Endothelial cell of umbilical vein (primary cell): ENCODE results near the gene ARL5C. TPM values are rescaled to one million over a fixed set of nuclear protein-coding genes. Genes with fewer than 3 reads are reported as not detected.

Experiments used
- BruUV-seq: library from RNA; stranded (reverse); fragments of 400-500 nt; replicated peaks from 2 replicates; lab custom pipeline; 2021; lab: Mats Ljungman, UMichigan
- CTCF ChIA-PET: fragments of 300-600, 350-600 bp; sonication (Branson Sonifier 250); formaldehyde crosslinking; loops from one replicate; lab custom pipeline; 2021; ENCODE audit warnings: antibody characterized with exemption, inconsistent platforms; lab: Charles Lee
- POLR2A ChIA-PET: fragments of 300-600, 350-600 bp; sonication (Branson Sonifier 250); formaldehyde crosslinking; loops from one replicate; lab custom pipeline; 2021; ENCODE audit warnings: antibody characterized with exemption, inconsistent platforms; lab: Charles Lee
- DNase-seq: peaks from one replicate; pipeline ENCODE4 v3.0.0-alpha.2; 2011; ENCODE audit warnings: low read depth, low spot score
- FAIRE-seq: peaks from 2 replicates; lab custom pipeline; 2011; peaks lifted over from hg19 to GRCh38; lab: Jason Lieb, UNC
- H2AFZ ChIP-seq: 2 replicates; pipeline ENCODE4 v1.6.0; 2012; ENCODE audit warnings: low read depth, low read length, control low read depth, inconsistent platforms
- H3K27ac ChIP-seq: 2 replicates; pipeline ENCODE4 v1.5.1; 2011; ENCODE audit warnings: low read depth, mild to moderate bottlenecking, control low read depth, low read length, moderate library complexity; ENCODE audit not compliant: insufficient read depth
- H3K27me3 ChIP-seq, 2 experiments: 2 replicates each; pipeline versions ENCODE4 v1.6.0 to v1.6.1; 2011; ENCODE audit warnings: low read length in 2 of 2, mixed read lengths in 1 of 2; ENCODE audit not compliant: control insufficient read depth in 2 of 2, insufficient read depth in 2 of 2
- H3K36me3 ChIP-seq, 2 experiments: 2 replicates in 1 of 2; 3 replicates in 1 of 2; pipeline ENCODE4 v1.5.1; 2011; ENCODE audit warnings: low read length in 2 of 2, mild to moderate bottlenecking in 1 of 2, moderate library complexity in 1 of 2; ENCODE audit not compliant: control insufficient read depth in 2 of 2, insufficient read depth in 2 of 2; ENCODE audit errors: extremely low read depth in 1 of 2
- H3K4me1 ChIP-seq: 3 replicates; pipeline ENCODE4 v1.5.1; 2011; ENCODE audit warnings: mild to moderate bottlenecking, low read length; ENCODE audit not compliant: control insufficient read depth, insufficient read depth; ENCODE audit errors: extremely low read depth
- H3K4me2 ChIP-seq: 2 replicates; pipeline ENCODE4 v1.6.1; 2011; ENCODE audit warnings: low read length, control low read depth, mixed read lengths; ENCODE audit not compliant: insufficient read depth
- H3K4me3 ChIP-seq, 3 experiments: fragments of 200-600 bp in 1 of 3; sonication (generic), shearing (Covaris generic) in 1 of 3; replicated peaks in 1 of 3; 2 replicates each; pipeline ENCODE4 v1.5.1; 2011 to 2016; ENCODE audit warnings: control low read depth in 3 of 3, low read length in 3 of 3, mild to moderate bottlenecking in 2 of 3, inconsistent platforms in 1 of 3, low read depth in 1 of 3, moderate library complexity in 1 of 3; ENCODE audit not compliant: insufficient read depth in 1 of 3
- H3K79me2 ChIP-seq: 2 replicates; pipeline ENCODE4 v1.6.0; 2012; ENCODE audit warnings: low read length, inconsistent platforms; ENCODE audit not compliant: control insufficient read depth, insufficient read depth
- H3K9ac ChIP-seq: replicated peaks from 2 replicates; pipeline ENCODE3; 2011; ENCODE audit warnings: low read length, control low read depth; ENCODE audit not compliant: insufficient read depth; ENCODE audit errors: extremely low read depth
- H3K9me1 ChIP-seq: replicated peaks from 3 replicates; pipeline ENCODE4 v1.6.0; 2011; ENCODE audit warnings: mild to moderate bottlenecking, low read length; ENCODE audit not compliant: control insufficient read depth, insufficient read depth; ENCODE audit errors: extremely low read depth
- H3K9me3 ChIP-seq: replicated peaks from 2 replicates; pipeline ENCODE4 v1.5.1; 2012; ENCODE audit warnings: low read length, inconsistent platforms; ENCODE audit not compliant: control insufficient read depth, insufficient read depth
- H4K20me1 ChIP-seq: replicated peaks from 2 replicates; pipeline ENCODE3; 2011; ENCODE audit warnings: mild to moderate bottlenecking, low read length; ENCODE audit not compliant: control insufficient read depth, insufficient read depth; ENCODE audit errors: extremely low read depth
- EZH2 ChIP-seq: IDR thresholded peaks from 2 replicates; pipeline ENCODE4 v1.6.1; 2012; ENCODE audit warnings: borderline replicate concordance, low read depth, mild to moderate bottlenecking, moderate library complexity, low read length, inconsistent platforms; ENCODE audit not compliant: severe bottlenecking
- FOS ChIP-seq: IDR thresholded peaks from 2 replicates; pipeline ENCODE4 v1.6.1; 2011; ENCODE audit warnings: mild to moderate bottlenecking, low read length, moderate library complexity, borderline replicate concordance; ENCODE audit not compliant: insufficient read depth
- GATA2 ChIP-seq: IDR thresholded peaks from 2 replicates; pipeline ENCODE4 v1.7.0; 2011; ENCODE audit warnings: low read depth, mild to moderate bottlenecking, moderate library complexity, mixed read lengths, low read length; ENCODE audit not compliant: insufficient read length, insufficient read depth
- JUN ChIP-seq: IDR thresholded peaks from 2 replicates; pipeline ENCODE4 v1.6.1; 2011; ENCODE audit warnings: borderline replicate concordance, low read depth; ENCODE audit not compliant: insufficient read length, insufficient read depth
- MYC ChIP-seq: IDR thresholded peaks from one replicate; pipeline ENCODE4 v1.6.1; 2011; ENCODE audit warnings: mild to moderate bottlenecking, low read depth, low read length
- POLR2A ChIP-seq: IDR thresholded peaks from 2 replicates; pipeline ENCODE4 v1.6.1; 2012; ENCODE audit warnings: low read depth, mild to moderate bottlenecking, control low read depth, low read length
- POLR2AphosphoS5 ChIP-seq: IDR thresholded peaks from 2 replicates; pipeline ENCODE4 v1.6.1; 2012; ENCODE audit warnings: low read depth, mild to moderate bottlenecking, control low read depth, low read length, moderate library complexity; ENCODE audit not compliant: insufficient read depth
- dilution Hi-C: fragments of 300-500 bp; cut with MboI; formaldehyde crosslinking; loops from one replicate; pipeline ENCODE4 v1.15.0; 2019; ENCODE audit warnings: low sequenced_read_pairs; ENCODE audit not compliant: extremely low pct_ligation_motif_present
- intact Hi-C: fragments of 100-400 bp; cut with micrococcal nuclease; formaldehyde crosslinking; loops from one replicate; pipeline ENCODE4 v1.10.0; 2022
- polyA plus RNA-seq, 4 experiments: library from polyadenylated mRNA; depleted of rRNA in 3 of 4; stranded (reverse) in 3 of 4; unstranded in 1 of 4; fragments of >200 nt; gene quantifications; 2 replicates each; pipeline versions ENCODE4 v1.2.1 to v1.2.3, GENCODE V29; 2011 to 2012; ENCODE audit warnings: missing spikeins in 1 of 4
- total RNA-seq: library from RNA; stranded (reverse); gene quantifications from 2 replicates; pipeline ENCODE4 v1.2.3, GENCODE V29; 2021
- TF ChIP-seq, protein P1 (sequence below): IDR thresholded peaks from 2 replicates; pipeline ENCODE4 v1.6.1; 2011; ENCODE audit not compliant: insufficient read depth, insufficient read length
- TF ChIP-seq, protein P2 (sequence below), 2 donors: IDR thresholded peaks; 1 replicate in 1 of 2; 2 replicates in 1 of 2; pipeline ENCODE4 v1.5.1; 2011; ENCODE audit warnings: low read length in 2 of 2, mild to moderate bottlenecking in 2 of 2, moderate library complexity in 2 of 2, control low read depth in 1 of 2, inconsistent platforms in 1 of 2, low read depth in 1 of 2; ENCODE audit not compliant: insufficient read depth in 1 of 2; ENCODE audit errors: extremely low read depth in 1 of 2

Gene ARL5C
- total and polyA plus RNA-seq, 2 donors (not counting 3 experiments of a cell fraction or from before 2014, with no cell fraction given): not detected

- Histone ChIP-seq H3K4me2 (no peak overlapping the region), H4K20me1 (no peaks in the 10 kb centered on the region), H3K9me1 (no peaks in the 10 kb centered on the region), H3K27ac (no peak overlapping the region), H3K36me3 (peaks cover 3 to 41% of the 10 kb centered on the region in 2 experiments), H3K4me1 (peaks cover 2% of the 10 kb centered on the region), H3K79me2 (no peaks in the 10 kb centered on the region), H2AFZ (no peak overlapping the region), H3K9ac (no peak overlapping the region), H3K4me3 (no peak overlapping the region), H3K9me3 (no peaks in the 10 kb centered on the region), H3K27me3 (no peaks in the 10 kb centered on the region)
- intact Hi-C loops: no loop called here
- FAIRE-seq: no peak
- CTCF ChIA-PET: interaction anchor here (0.6 to 1.5 kb wide), 6 partner anchors 9 to 61 kb away, joined by 3 to 13 read pairs (median 4); partner anchors contain the start of gene CACNB1
- no peak for DNase-seq
- dilution Hi-C loops: no loop called here
- no TSS peak for BruUV-seq
- POLR2A ChIA-PET: no interaction called here
- no peak for TF ChIP-seq MYC
- TF ChIP-seq JUN: no peak
- no peak for TF ChIP-seq EZH2
- TF ChIP-seq GATA2: no peak
- TF ChIP-seq, protein P1, sequence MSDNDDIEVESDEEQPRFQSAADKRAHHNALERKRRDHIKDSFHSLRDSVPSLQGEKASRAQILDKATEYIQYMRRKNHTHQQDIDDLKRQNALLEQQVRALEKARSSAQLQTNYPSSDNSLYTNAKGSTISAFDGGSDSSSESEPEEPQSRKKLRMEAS: no peak
- no peak for TF ChIP-seq FOS
- TF ChIP-seq POLR2A: no peak
- TF ChIP-seq POLR2AphosphoS5: no peak
Measured at GRCh38 chr17:39183720-39184119, 17.8 kb upstream of the ARL5C start.

GRCh38 chr17:39183045-39183444 is 17.1 kb upstream of the ARL5C start:
- no peaks in the 10 kb centered on the region for H4K20me1 ChIP-seq
- dilution Hi-C loops (no loop called here), intact Hi-C loops (no loop called here)
- no TSS peak for BruUV-seq
- POLR2A ChIA-PET: no interaction called here
- H3K9me1 ChIP-seq: no peaks in the 10 kb centered on the region
- no peak for FAIRE-seq
- H2AFZ ChIP-seq: no peak overlapping the region
- no peak overlapping the region for H3K4me3 ChIP-seq
- no peaks in the 10 kb centered on the region for H3K9me3 ChIP-seq
- no peaks in the 10 kb centered on the region for H3K27me3 ChIP-seq
- H3K4me1 ChIP-seq: peaks cover 6% of the 10 kb centered on the region
- no peak overlapping the region for H3K4me2 ChIP-seq
- no peak overlapping the region for H3K27ac ChIP-seq
- H3K9ac ChIP-seq: no peak overlapping the region
- TF ChIP-seq, protein P2, sequence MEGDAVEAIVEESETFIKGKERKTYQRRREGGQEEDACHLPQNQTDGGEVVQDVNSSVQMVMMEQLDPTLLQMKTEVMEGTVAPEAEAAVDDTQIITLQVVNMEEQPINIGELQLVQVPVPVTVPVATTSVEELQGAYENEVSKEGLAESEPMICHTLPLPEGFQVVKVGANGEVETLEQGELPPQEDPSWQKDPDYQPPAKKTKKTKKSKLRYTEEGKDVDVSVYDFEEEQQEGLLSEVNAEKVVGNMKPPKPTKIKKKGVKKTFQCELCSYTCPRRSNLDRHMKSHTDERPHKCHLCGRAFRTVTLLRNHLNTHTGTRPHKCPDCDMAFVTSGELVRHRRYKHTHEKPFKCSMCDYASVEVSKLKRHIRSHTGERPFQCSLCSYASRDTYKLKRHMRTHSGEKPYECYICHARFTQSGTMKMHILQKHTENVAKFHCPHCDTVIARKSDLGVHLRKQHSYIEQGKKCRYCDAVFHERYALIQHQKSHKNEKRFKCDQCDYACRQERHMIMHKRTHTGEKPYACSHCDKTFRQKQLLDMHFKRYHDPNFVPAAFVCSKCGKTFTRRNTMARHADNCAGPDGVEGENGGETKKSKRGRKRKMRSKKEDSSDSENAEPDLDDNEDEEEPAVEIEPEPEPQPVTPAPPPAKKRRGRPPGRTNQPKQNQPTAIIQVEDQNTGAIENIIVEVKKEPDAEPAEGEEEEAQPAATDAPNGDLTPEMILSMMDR (IDR thresholded peaks at IDR 0.05; ENCODE audit: extremely low read depth in 1 of 2, insufficient read depth in 1 of 2, low read depth in 1 of 2, low read length in 2 of 2): no peak
- TF ChIP-seq JUN (no peak), GATA2 (no peak), FOS (no peak), POLR2A (no peak), EZH2 (no peak), POLR2AphosphoS5 (no peak)
- TF ChIP-seq, protein P1: no peak
- H3K79me2 ChIP-seq: no peaks in the 10 kb centered on the region
- H3K36me3 ChIP-seq: peaks cover 3 to 41% of the 10 kb centered on the region in 2 experiments
- CTCF ChIA-PET: interaction anchor here (0.8 to 1.5 kb wide), 5 partner anchors 8 to 62 kb away, joined by 3 to 13 read pairs (median 4); no protein-coding TSS in a partner anchor
- DNase-seq: no peak
